ENCODE results near the gene ABCC3. TPM values are rescaled to one million over a fixed set of nuclear protein-coding genes. Genes with fewer than 3 reads are reported as not detected.

ABCC3 gene
- total and polyA plus RNA-seq, 9 of the 15 experiments (the other 6 are each of a cell fraction or from before 2014, with no cell fraction given): 0.03 to 1.6 (median 0.42) TPM; not detected in 5

DNA sequence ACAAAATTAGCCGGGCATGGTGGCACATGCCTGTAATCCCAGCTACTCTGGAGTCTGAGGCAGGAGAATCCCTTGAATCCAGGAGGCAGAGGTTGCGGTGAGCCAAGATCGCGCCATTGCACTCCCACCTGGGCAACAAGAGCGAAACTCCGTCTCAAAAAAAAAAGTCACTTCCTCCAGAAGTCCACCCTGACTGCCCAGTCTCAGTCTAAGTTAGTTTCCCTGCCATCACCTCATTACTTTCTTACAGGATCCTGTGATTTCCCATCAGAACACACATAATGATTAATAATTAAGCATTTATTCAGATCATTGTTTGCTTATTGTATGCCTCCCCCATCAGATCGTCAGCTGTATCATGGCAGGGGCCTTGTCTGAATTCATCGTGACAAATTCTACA is 31.6 kb downstream of the ABCC3 start:
- ChIA-PET CTCF (ENCODE audit: low intra/inter-chr PET ratio) (no interaction called here), POLR2A (interaction anchor here (1.1 kb wide), 1 partner anchor 13 kb away, joined by 3 read pairs; no protein-coding TSS in a partner anchor)
- peaks cover 37 to 38% of the 10 kb centered on the region in 2 experiments for H3K4me1 ChIP-seq (replicated peaks in 1 of 2; ENCODE audit: control insufficient read depth in 2 of 2, insufficient read depth in 2 of 2, low read length in 2 of 2)
- H3K9me1 ChIP-seq (ENCODE audit: control insufficient read depth, insufficient read depth, low read length): peaks cover under 1% of the 10 kb centered on the region
- in situ Hi-C loops (cut with MboI): no loop called here
- 77% methylated on average over 8 of the region's 8 CpGs for WGBS (ENCODE audit: insufficient coverage, low coverage, missing lambda C conversion rate)
- H3K27me3 ChIP-seq (ENCODE audit: control insufficient read depth in 2 of 2, insufficient read depth in 2 of 2, low read length in 2 of 2): no peaks in the 10 kb centered on the region; a peak in 1 of 5 replicates
- BruUV-seq (replicated peaks): no TSS peak
- H3K27ac ChIP-seq (ENCODE audit: extremely low read depth, low read depth, low read length): no peak overlapping the region
- H3K36me3 ChIP-seq (ENCODE audit: control insufficient read depth, insufficient read depth, low read length): no peaks in the 10 kb centered on the region
- DNase-seq (ENCODE audit: extremely low read depth in 1 of 4, low spot score in 3 of 4) (no peak), FAIRE-seq (no peak), ATAC-seq (no peak)
- no peaks in the 10 kb centered on the region for H3K9me3 ChIP-seq (replicated peaks; ENCODE audit: control insufficient read depth, insufficient read depth, low read depth, low read length)
- H3K79me2 ChIP-seq (ENCODE audit: control insufficient read depth, insufficient read depth, low read length): no peaks in the 10 kb centered on the region
- no peak overlapping the region for H3K9ac ChIP-seq (ENCODE audit: insufficient read depth in 1 of 2, low read depth in 2 of 2, low read length in 2 of 2)
- H3K4me2 ChIP-seq (ENCODE audit: insufficient read depth, low read length): no peak overlapping the region
- TF ChIP-seq PTRF (tag; IDR thresholded peaks at IDR 0.05) (no peak), ZFP36 (IDR thresholded peaks at IDR 0.05; ENCODE audit: low read depth, low read length, partially characterized antibody) (peak; percentile 66), HOXB6 (CRISPR knock-in tag; IDR thresholded peaks at IDR 0.05; ENCODE audit: borderline replicate concordance) (no peak), ZNF165 (CRISPR knock-in tag; IDR thresholded peaks at IDR 0.05; ENCODE audit: borderline replicate concordance) (no peak), EGR1 (conservative IDR thresholded peaks at IDR 0.05) (no peak)
- TF ChIP-seq, protein P1, sequence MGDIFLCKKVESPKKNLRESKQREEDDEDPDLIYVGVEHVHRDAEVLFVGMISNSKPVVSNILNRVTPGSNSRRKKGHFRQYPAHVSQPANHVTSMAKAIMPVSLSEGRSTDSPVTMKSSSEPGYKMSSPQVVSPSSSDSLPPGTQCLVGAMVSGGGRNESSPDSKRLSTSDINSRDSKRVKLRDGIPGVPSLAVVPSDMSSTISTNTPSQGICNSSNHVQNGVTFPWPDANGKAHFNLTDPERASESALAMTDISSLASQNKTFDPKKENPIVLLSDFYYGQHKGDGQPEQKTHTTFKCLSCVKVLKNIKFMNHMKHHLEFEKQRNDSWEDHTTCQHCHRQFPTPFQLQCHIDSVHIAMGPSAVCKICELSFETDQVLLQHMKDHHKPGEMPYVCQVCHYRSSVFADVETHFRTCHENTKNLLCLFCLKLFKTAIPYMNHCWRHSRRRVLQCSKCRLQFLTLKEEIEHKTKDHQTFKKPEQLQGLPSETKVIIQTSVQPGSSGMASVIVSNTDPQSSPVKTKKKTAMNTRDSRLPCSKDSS (IDR thresholded peaks at IDR 0.05; ENCODE audit: low read depth, partially characterized antibody): no peak
- no peak overlapping the region for H2AFZ ChIP-seq (ENCODE audit: low read depth, low read length)
- intact Hi-C loops (cut with micrococcal nuclease): no loop called here
- no peak overlapping the region for H3K4me3 ChIP-seq
- H4K20me1 ChIP-seq (replicated peaks; ENCODE audit: control insufficient read depth, insufficient read depth, low read length): no peaks in the 10 kb centered on the region
